HG03060 (cell line): ENCODE measurements around the gene JMJD8.

Experiments
- ATAC-seq: cut with Tn5 transposase; IDR thresholded peaks from one replicate; pipeline ENCODE4 v1.9.1; 2021; ENCODE audit warnings: low read depth, moderate number of reproducible peaks; ENCODE audit not compliant: unreplicated experiment

JMJD8 gene

GRCh38 chr16:645852-646678 lies 38.1 kb downstream of the JMJD8 start:
- ATAC-seq, result no peak

GRCh38 chr16:644556-644955 lies 39.6 kb downstream of the JMJD8 start:
- no peak for ATAC-seq

DNA sequence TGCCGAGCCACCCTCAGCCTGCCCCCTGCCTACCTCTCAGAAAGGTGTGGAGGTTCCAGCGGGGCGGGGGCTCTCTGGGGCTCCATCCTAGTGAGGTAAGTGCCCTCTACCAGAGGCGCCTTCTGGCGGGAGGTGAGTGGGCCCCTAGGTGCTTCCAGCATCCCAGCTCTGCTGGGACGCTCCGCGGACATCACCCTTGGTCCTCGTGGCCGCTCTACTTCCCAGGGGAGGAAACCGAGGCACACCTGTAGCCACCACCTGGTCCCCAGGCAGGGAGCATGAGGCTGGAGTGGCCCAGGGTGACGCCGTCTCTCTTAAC lies 41.1 kb downstream of the JMJD8 start:
- no peak for ATAC-seq

DNA sequence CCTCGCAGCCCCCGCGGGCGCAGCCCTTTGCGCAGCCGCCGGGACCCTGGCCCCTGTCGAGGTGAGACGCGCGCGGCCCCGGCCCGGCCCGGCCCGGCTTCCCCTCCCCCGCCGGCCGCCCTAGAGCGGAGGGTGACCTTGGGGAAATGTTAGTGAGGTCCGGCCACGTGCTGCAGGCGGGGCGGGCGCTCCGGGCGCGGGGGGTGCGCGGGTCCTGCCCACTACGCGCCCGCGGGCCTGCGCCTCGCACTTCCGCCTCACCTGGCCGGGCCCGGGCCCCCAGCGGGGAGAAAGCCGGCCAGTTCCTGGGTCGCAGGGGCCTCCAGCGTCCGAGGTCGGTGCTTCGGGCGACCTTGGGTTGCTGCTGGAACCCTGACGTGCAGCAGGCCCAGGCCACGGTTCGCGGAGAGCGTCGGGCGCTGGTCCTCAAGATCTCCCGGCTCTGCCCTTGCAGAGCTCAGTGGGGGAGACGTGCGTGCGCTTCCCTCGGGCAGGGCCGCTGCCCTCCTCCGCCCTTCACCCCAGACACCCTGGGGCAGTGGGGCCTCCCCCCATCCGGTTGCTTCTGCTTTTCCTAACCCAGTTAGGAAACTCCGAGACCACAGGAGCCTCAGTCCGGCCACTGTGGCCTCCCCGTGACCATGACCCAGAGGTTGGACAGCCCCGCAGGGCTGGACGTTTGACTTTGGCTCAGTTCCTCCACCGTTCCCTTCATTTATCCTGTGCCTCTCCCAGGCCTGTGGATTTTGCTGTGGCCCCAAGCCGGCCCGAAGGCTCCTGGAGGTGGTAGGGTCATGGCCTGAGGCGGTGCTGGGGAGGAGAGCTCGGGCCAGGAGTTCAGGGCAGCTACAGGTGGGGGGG lies 41.7 kb downstream of the JMJD8 start:
- no peak for ATAC-seq

DNA sequence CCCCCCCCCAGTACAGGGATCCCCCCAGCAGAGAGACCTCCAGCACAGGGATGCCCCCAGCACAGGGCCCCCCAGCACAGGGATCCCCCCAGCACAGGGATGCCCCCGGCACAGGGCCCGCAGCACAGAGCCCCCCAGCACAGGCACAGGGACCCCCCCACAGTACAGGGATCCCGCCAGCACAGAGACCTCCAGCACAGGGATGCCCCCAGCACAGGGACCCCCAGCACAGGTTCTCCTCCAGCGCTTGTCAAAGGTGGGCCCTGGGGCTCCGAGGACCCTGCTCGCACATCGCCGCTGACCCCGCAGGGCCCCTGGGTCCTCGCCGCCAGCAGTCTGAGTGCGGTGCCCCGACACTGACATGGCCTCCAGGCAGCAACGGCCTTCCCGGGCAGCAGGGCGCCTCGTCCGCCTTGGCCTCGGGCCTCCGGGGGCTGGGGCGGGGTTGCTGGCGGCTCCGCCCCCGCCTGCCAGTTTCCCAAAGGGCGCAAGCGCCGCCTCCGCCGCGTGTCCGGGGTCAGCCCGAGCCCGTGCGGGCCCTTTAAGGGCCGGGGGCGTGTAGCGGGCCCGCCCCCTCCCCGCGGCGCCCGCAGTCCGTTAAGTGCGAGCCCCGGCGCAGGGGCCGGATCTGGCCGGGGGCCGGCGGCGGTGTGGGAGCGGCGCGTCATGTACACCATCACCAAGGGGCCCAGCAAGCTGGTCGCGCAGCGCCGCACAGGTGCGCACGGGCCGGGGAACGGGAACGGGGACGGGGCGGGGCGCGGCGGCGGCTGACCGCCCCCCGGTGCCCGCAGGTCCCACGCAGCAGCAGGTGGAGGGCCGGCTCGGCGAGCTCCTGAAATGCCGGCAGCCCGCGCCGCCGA lies 42.6 kb downstream of the JMJD8 start, which contains the start of gene MCRIP2:
Gene MCRIP2 (plus strand): TSS at position 503 of the 863 bp plus-strand sequence. CDS start 164 bp downstream, at position 667.
- no peak for ATAC-seq

GRCh38 chr16:640614-641013 lies 43.5 kb downstream of the JMJD8 start:
- ATAC-seq, result no peak

GRCh38 chr16:638836-639235 lies 45.3 kb downstream of the JMJD8 start:
- no peak for ATAC-seq

DNA sequence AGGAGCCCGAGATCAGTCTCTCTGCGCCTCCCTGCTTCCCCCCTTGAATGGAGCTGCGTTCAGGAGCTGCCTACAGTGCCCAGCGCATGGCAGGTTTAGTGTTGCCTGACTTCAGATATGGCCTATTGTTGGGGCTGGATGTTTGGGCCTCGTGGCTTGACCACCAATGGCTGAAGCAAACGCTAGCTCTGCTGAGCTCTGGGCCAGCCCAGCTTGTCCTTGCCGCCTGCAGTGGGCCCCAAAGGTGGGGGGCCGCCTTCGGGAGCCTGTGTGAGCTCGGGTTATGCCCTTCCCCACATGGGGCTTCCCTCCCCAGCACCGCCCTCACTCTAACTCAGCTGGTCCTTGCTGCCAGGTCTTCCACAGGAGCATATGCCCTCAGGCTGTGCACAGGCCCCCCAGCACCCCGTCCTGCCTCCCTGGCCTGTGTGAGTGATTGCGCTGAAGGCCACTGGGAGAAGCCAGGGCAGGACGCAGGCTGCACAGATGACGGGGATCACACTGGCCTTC lies 46.0 kb downstream of the JMJD8 start:
- no peak for ATAC-seq

DNA sequence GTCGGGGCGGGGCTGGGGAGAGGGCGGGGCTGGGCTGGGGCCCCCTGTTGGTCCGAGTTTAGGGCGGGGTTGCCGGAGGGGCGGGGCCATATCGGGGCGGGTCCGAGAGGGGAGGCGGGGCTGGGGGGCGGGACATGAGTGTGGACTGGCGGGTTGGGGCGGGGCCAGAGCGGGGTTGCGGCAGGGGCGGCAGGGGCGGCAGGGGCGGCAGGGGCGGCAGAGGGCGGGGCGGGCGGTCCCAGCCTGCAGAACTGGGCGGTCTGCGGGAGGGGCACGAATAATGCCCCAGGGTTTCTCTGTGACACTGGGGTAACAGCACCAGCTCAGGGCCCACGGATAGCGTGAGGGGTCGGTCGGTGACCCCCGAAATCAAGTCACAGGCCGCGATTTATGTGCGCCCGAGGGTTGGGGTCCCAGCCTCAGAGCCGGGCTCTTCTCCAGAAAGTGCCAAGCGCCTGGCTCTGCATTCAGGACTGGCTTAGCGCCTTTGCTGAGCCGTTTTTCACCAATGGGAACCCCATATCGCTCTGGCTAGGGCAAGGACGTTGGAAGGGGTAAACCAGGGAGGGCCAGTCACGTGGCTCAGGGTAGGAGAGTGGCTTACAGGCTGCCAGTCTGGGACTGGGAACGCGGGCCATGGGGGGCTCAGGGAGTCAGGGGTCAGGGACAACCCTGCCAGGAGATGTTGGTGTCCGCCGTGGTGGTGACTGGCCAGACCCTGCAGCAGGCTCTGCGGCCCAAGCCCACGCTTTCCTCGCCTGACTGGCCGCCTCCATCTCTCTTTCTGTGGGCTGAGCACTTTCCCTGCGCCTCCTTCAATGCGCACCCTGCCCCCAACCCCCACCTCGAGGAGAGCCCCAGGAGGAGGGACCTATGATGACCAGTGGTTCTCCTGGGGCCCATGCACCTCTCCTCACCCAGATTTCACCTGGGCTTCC lies 46.8 kb downstream of the JMJD8 start:
- no peak for ATAC-seq

- peak; percentile 53 for ATAC-seq
Measured at GRCh38 chr16:636206-637080, 47.7 kb downstream of the JMJD8 start, which contains the start of gene METTL26. METTL26 (minus strand) TSS chr16:636305; CDS start chr16:636290, 15 bp downstream.

DNA sequence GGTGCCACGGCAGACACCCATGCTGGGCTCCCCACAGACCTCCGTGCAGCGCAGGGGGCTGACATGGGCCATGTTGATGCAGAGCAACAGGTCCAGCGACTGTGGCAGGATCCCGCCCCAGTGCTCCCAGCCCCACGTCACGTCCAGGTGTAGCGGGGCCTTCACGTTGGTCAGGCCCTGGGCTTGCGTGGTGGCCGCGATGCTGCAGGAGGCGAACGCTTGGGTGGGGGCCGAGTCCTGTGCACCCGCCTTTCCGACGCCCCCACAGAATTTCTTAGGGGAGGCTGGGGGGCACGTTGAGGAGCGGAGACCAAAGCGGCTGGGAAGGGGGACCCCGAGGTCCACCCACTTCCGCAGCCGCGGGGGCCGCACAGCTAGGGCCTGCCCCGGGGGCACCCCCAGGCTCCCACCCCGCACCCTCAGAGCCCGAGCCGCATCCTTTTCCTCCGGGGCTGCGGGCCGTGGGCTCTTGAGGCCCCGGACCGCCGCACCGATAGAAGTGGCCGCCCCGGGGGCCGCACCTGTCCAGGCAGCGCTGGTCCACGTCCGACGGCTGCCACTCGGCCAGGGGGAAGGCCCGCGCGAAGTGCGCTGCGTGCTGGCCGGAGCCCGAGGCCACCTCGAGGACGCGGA lies 48.4 kb downstream of the JMJD8 start:
- no peak for ATAC-seq

DNA sequence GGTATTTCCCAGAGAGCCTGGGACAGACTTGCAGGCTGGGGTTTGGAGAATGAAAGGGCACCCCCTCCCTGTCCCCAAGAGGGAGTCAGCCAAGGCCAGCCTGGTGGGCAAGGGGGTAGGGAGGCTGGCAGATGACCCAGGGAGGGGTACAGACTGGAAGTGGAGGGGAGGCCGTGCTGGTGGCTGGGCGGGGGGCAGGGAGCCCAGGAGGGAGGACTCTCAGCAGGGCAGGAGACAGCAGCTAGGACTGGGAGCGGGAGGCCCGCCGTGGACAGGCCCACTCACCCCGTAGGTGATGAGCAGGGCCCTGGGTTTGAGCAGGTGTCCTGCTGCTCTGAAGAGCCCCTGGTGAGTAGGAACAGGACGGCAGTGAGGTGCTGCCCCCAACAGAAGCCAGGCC lies 49.1 kb downstream of the JMJD8 start:
- no peak for ATAC-seq

- ATAC-seq, result no peak
Measured at GRCh38 chr16:634051-634670, 50.0 kb downstream of the JMJD8 start.

DNA sequence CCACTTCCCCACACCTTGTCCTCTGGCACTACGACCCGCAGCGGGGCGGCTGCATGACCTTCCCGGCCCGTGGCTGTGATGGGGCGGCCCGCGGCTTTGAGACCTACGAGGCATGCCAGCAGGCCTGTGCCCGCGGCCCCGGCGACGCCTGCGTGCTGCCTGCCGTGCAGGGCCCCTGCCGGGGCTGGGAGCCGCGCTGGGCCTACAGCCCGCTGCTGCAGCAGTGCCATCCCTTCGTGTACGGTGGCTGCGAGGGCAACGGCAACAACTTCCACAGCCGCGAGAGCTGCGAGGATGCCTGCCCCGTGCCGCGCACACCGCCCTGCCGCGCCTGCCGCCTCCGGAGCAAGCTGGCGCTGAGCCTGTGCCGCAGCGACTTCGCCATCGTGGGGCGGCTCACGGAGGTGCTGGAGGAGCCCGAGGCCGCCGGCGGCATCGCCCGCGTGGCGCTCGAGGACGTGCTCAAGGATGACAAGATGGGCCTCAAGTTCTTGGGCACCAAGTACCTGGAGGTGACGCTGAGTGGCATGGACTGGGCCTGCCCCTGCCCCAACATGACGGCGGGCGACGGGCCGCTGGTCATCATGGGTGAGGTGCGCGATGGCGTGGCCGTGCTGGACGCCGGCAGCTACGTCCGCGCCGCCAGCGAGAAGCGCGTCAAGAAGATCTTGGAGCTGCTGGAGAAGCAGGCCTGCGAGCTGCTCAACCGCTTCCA lies 50.6 kb downstream of the JMJD8 start:
- no peak for ATAC-seq

GRCh38 chr16:632486-633335 lies 51.4 kb downstream of the JMJD8 start:
- ATAC-seq, result no peak

DNA sequence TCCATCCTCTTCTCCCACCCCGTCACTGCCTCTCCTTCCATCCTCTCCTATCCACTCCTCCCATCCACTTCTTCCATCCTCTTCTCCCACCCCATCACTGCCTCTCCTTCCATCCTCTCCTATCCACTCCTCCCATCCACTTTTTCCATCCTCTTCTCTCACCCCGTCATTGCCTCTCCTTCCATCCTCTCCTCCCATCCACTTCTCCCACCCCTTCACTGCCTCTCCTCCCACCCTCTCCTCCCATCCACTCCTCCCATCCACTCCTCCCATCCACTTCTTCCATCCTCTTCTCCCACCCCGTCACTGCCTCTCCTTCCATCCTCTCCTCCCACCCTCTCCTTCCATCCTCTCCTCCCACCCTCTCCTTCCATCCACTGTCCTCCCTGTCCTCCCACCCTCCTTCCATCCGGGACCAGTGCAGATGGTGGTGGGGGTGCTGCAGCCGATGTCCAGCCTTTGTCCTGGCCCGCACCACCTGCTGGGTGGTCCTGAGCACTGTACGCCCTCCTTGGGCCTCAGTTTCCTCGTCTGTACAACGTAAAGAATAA lies 52.3 kb downstream of the JMJD8 start:
- ATAC-seq, result no peak
